CD4-positive, alpha-beta T cell treated with Interleukin-1 beta for 1 hour (primary cell): ENCODE measurements around the gene RNF4.
"Not testable (repeated sequence)": the region's sequence is repeated elsewhere in the genome, so short reads cannot be mapped to it uniquely, and the experiment has no call there.

ENCODE experiments used
- DNase-seq, 2 donors: peaks; one replicate each; pipeline ENCODE4 v3.0.0-alpha.2; 2020 to 2022

RNF4 gene

DNA sequence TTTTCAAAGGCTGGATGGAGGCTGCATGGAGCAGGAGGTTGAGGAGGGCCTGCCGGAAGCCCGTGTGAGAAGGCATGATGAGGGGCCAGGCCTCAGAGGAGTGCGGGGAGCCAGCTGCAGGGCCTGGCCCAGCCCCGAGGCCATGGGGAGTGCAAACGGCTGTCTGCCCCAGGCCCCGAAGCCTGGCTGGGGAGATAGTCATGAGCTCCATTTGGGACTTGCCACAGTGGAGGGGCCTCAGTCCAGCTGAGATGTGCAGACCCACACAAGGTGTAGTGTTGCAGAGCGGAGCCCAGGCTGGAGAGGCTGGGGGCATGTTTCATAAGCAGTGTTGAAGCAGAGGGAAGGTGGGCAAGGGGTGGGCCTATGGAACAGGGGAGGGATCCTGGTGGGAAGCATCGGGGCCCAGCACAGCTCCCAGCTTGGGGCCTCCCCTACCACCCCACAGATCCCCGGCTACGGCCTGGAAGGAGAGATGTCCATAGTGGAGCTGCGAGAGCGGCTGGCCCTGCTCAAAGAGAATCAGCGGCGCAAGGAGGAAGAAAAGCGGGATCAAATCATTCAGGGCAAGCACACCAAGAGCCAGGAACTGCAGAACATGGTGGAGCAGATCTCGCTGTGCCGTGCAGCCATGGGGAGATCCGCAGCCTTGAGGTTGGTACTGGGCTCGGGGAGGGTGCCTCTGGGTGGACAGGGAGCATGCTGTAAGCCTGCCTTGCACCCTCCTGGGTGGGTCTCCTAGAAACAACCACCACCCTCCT lies 9.1 kb upstream of the RNF4 start:
- DNase-seq: no peak

DNA sequence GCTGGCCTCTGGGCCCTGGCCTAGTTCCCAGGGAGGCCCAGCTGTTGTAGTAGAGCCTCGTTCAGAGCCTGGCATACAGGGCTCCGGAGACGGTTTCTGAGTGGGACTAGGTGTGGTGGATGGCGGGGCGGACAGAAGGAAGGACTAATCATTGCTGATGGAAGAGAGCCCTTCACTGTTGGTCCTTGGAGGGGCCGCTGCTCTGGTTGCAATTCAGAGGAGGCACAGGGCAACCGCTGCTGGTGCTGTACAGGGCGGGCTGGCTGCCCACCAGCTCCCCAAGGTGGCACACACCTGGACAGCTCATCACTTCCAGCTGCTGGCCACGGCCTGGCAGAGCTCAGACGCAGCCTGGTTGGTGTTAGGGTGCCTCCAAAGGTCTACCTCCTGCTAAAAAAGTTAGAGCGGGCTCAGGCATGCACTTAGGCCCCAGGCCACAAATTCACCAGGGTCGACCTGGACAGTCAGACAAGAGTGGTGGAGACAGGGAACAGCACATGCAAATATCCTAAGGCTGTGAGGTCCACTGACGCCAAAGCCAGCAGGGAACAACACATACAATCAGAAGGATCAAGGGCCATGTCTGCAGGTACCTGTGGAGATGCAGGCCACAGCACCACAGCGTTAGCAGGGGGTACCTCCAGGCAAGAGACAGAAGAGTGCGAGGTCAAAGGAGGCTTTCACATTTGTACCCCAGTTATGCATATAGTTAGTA lies 7.5 kb upstream of the RNF4 start:
- DNase-seq: no peak

DNA sequence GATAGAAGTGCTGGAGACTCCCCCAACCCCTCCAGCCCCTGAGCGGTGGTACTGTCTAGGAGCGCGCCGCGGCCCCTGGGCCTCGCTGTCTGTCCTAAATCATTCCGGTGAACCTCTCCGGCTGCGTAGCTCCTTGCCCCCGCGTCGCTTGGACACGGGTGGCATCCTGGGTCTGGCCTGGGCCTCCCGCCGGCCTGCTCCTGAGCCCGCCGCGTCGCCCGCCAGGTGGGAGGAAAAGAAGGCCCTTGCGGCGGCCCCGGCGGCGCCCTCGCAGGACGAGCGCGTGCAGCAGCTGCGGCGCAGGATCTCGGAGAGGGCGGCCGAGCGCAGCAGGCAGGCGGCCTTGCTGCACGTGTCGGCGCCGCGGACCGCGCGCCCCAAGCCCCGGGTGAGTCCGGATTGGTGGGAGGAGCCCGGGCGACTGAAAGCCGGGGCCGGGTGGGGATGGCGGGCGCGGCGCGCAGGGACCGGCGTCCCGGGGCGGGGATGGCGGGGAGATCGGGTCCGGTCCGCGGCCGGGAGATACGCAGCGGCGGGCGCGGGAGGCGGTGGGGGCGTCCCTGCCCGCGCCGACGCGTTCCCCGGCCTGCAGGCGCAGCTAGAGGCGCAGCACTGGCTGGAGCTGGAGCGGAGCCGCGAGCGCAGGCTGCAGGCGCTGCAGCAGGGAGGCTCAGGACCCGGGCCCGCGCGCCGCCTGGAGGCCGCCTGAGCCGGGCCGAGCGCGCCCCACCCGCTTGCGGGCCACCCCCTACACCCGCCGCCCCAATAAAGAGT lies 6.5 kb upstream of the RNF4 start:
- peak; percentile 69 to 73 for DNase-seq

DNA sequence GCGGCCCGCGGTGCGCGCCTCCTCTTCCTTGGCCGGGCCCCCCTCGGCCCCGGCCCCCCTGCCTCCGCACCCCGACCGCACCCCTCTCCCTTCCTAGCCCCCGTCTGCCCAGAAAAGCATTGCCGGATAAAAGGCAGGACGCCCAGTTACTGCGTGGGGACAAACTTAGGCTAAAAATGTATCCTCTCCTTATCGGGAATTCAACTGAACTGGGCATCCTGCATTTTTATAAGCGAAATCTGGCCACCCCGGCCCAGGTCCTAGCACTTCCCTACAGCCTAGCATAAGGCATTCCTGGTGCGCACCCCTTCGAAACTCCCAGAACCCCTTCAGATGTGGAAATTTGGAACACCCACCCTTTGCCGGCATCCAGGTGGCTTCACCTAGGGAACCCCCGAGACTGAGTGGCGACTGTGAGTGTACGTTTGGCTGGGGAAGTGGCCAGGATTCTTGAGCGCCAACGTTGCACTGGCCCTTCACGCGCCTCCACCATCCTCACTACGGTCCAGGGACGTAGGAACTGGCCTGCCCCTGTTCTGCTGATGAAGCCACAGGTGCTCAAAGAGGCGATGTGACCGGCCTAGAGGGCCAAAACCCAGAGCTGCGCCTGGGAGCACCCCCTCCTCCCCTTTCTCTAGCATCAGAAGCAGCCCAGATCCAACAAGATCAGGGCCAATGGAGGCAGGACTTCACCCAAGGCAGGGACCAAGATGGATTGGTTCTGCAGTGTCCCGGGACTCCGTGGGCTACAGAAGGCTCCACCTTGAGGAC lies 5.7 kb upstream of the RNF4 start:
- DNase-seq: no peak

DNA sequence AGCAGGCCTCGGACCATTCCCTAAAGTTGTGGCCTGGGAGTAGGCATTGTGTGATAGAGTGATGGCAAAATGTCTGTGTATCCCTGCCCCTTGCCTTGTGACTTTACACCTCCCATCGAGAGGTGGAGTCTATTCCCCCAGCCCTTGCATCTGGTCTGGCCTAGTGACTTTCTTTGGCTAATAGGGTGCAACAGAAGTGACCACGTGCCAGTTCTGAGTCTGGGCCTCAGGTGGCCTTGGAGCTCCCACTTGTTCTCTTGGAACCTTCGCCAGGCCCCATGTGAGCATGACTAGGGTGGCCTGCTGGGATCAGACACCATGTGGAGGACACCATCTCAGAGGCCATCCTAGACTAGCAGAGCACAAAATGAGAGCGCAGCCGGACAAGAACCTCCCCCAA lies 3.9 kb upstream of the RNF4 start:
- no peak for DNase-seq

DNA sequence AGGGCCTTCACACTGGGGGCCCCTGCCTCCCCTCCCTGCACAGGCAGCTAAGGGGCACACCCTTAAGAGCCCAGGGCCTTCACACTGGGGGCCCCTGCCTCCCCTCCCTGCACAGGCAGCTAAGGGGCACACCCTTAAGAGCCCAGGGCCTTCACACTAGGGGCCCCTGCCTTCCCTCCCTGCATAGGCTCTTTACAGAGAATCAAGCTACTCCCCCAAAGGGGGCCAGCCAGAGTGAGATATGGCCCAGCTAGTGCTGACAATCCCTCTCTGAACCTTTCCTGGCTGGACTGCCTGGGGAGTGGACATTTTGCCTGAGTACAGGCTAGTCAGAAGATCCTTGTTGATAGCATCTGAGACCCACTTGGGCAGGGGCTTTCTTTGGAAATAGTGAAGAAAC lies 3.4 kb upstream of the RNF4 start:
- not testable (repeated sequence) for DNase-seq

DNA sequence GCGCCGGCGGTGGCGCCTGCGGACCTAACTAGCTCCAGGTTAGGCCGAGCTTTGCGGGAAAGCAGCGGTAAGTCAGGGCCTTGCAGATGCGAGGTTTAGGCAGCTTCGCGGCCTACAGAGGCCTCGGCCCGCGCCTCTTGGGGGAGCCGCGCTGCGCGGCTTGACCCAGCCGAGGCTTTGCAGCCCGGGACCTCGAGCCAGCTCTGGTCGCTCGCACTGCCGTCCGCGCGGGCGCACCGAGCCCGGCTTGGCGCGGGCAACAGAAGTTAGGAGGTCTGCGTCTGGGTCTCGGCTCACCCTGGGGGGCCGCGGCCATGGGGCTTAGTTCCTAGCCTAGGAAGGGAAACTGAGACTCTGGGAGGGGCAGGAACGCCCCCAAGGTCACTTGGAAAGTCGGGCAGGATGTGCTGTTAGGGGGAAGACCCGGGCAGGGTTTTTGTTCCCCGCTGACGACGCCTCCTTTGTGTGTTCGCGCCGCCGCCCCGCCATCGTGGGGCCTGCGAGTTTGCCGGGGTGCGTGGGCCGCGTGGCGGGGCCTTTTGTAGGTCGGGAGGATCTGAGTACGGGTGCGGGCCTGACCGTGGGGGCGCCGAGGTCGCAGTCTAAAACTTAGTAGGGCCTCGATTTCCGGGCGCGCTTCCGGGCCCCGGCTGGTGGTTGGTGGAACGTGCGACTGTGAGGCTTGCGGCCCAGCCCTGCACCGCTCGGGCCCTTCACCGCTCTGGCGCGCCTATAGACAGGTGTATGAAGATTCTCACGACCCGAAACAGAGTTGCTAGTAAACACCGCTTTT lies 482 bp downstream of the RNF4 start:
- DNase-seq: peak; percentile 70 to 75

DNA sequence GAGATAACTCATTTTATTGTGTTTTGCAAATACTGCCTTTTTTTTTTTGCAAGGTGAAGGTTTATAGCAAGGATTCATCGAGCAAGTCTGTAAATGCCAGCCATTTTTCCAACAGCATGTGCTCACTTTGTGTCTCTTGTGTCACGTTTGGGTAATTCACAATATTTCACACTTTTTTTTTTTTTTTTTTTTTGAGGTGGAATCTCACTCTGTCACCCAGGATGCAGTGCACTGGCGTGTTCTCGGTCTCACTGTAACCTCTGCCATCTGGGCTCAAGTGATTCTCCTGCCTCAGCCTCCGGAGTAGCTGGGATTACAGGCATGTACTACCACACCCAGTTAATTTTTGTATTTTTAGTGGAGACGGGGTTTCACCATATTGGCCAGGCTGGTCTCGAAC lies 1.9 kb downstream of the RNF4 start:
- DNase-seq: no peak

DNA sequence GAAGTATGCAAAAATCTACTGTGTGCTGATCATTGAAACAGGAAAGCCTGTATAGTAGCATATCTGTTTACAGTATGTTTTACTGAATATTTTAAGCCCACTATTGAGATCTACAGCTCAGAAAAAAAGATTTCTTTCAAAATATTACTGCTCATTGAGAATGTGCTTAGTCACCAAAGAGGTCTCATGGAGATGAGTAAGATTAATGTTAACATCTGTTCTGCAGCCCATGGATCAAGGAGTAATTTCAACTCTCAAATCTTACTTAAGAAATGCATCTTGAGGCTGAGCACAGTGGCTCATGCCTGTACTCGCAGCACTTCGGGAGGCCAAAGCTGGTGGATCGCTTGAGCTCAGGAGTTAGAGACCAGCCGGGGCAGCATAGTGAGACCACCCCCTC lies 3.3 kb downstream of the RNF4 start:
- DNase-seq: no peak

DNA sequence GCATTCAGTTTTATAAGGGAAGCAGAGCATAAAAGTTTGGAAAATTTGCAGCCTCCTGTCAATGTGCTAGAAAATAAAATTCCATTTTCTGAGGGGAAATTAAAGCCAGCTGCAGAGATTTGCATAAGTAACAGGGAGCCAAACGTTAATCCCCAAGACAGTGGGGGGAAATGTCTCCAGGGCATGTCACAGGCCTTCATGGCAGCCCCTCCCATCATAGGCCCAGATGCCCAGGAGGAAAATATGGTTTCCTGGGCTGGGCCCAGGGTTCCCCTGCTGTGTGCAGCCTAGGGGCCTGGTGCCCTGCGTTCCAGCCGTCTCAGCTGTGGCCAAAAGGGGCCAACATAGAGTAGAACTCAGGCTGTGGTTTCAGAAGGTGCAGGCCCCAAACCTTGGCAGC lies 9.3 kb downstream of the RNF4 start:
- DNase-seq: no peak

DNA sequence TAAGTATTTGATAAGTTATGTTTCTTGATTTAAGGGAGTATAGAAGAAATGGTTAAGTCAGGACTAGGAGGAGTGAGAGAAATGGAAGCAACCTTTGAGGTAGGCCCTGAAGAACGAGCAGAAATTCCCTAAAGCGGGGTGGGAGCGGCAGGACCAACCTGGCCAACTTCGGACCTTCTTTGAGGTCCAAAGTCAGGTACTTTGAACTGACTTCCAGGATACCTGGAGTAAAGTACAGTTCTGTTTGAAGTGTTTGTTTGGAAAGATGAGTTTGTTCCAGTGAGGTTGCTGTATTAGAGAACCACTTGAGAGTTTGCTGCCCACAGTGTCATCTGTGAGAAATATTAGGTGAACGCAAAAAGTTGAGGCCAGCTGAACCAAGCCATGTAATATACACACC lies 11.7 kb downstream of the RNF4 start:
- no peak for DNase-seq

DNA sequence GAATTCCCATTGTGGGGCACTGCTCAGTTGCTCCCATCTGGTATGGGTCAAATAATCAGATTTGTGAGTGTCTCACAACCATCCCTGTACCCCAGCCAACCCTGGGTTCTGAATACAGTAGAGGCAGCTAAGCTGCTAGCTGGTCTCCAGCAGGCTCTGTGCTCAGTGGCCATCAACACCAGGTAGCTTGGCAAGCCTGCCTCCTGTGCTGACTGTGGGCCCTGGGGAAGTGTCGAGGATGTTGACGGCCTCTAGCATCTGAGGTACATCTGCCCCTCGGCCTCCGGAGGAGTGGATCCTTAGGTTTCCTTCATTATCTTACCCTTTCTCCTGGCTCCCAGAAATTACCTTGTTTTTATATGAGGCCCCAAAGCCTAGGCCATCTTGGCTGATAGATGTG lies 13.3 kb downstream of the RNF4 start:
- DNase-seq: no peak

DNA sequence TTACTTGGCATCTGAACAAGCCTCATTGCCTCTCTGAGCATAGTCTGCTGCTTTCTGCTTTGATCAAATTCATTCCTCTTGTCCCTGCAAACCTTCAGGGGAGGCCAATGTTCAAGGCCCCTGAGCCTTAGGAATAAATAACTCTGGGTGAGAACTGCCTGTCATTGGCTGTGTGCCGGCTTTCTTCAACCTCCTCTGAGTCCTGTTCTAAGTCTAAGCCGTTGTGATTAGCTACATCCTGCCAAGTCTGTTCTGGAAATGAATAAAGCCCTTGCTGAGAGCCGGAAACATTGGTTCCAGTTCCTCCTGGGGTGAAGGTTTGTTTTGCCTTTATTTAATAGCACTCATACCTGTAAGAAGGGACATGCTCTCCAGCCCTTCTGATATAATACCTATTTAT lies 13.8 kb downstream of the RNF4 start:
- no peak for DNase-seq

DNA sequence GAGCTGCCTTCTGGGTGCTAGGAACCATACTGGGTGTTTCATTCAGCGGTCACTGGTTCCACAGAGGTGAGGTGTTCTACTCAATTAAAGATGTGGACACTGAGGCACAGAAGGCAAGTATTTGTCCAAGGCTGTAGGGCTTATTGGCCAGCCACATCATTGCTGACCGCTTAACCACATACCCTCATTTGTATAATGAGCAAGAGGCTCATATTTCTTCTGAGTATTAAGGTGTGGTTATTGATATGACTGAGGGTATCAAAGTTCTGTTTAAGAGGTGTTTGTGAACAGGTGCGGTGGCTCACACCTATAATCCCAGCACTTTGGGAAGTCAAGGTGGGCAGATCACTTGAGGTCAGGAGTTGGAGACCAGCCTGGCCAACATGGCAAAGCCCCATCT lies 14.3 kb downstream of the RNF4 start:
- DNase-seq: no peak

DNA sequence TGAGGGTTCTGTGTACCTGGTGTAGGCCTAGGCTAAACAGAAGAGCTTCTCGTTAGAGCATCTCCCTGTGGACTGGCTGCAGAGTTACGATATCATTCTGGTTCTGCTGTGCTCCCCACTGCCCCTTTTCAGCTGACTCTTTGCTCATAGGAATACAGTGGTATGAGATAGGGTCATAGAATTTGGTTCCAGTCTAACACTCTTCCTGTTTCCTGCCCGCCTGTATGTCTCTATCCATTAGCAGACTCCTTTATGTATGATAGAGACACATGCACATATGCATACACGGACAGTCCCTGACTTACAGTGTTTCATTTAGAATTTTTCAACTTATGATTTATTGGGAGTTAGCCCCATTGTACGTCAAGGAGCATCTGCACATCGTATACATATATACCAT lies 15.3 kb downstream of the RNF4 start:
- DNase-seq: no peak

DNA sequence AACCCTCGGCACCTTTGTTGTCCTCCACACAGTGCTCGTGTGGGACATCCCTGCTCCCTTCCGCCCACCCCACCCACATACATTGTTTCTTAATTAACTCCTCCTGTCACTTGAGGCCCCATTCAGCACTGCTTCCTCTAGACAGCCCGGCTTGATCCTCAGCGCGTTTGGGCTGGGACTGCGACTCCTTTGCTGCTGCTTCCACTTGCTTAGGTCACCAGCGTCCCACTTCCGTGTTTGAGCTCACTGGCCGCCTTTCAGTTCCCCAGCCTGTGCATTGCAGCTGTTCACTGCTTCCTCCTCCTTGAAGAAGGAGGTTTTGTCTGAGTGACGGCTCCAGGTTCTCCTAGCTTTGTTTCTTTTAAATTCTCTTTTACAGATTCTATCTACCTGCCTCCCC lies 16.1 kb downstream of the RNF4 start:
- peak; percentile 68 to 81 for DNase-seq

DNA sequence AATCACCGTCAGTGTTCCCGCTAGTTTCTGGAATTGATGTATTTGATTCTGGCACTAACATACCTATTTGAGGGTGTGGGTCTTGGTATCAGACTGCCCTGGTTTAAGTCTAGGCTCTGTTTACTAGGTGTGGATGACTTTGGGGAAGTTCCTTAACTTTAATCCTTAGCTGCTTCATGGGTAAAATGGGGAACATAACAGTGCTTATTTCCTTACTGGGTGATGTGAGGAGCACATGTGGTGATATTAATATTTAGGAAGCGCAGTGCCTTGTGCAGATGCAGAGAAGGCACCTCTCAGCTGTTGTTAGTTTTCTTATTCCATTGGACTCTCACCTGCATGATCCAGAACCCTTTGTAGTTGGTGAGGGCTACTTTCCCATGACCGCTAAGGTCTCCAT lies 17.1 kb downstream of the RNF4 start:
- no peak for DNase-seq

DNA sequence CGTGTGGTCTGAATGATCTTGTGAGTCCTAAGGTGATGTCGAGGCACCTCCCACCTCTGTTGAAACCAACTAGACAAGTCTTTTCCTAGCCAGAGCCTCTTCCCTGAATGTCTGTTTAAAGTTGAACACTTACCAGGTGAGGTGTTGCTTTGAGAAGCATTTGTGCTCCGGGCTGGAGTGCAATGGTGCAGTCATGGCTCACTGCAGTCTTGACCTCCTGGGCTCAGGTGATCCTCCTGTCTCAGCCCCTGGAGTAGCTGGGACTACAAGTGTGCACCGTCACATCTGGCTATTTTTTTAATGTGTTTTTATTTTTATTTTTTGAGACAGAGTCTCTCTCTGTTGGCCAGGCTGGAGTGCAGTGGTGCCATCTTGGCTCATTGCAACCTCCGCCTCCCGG lies 18.1 kb downstream of the RNF4 start:
- DNase-seq: no peak

DNA sequence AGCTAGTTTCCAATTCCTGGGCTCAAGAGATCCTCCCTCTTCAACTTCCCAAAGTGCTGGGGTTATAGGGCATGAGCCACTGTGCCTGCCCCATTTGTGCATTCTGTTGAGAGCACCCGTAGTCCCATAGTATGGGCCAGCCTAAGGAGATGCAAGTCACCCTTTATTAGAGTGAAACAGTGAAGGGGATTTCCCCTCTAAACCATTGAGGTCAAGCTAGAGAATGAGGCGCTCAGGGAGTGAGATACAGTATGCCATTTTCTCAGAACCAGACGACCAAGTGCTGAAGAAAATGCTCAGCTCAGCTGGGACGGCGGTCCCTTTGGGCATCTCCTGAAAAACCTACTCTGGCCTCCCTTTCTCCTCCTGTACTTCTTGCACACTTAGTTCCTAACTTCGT lies 18.7 kb downstream of the RNF4 start:
- no peak for DNase-seq

DNA sequence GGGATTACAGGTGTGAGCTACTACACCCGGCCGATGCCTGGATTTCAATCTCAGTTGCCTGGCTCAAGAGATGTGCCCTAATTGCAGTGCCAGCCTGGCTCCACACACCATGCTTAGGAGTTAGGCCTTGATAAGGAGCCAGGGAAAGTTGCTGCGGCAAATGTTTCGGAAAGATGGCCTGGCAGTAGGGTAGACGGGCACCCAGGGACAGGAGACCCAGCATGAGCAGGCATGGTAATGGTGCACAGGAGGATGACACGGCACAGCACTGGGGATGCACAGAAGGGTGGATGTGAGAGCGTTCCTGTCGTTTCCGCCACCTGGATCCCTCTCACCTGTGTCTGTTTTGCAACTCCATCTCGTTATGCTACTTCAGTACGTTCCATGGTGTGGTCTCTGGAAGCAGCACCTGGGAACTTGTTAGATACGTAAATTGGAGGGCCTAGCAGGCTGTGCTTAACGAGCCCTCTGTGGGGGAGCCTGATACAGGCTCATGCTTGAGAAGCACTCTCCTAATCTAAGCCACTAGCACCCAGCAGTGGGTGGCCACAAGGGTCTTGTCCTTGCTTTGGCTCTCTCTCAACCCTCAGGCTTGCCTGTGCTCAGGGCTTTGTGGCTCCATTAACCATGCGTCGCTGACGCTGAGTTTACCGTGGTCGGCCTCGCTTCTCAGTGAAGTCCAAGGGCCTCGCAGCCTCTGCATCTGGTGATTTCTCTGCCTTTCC lies 20.3 kb downstream of the RNF4 start:
- DNase-seq: no peak

DNA sequence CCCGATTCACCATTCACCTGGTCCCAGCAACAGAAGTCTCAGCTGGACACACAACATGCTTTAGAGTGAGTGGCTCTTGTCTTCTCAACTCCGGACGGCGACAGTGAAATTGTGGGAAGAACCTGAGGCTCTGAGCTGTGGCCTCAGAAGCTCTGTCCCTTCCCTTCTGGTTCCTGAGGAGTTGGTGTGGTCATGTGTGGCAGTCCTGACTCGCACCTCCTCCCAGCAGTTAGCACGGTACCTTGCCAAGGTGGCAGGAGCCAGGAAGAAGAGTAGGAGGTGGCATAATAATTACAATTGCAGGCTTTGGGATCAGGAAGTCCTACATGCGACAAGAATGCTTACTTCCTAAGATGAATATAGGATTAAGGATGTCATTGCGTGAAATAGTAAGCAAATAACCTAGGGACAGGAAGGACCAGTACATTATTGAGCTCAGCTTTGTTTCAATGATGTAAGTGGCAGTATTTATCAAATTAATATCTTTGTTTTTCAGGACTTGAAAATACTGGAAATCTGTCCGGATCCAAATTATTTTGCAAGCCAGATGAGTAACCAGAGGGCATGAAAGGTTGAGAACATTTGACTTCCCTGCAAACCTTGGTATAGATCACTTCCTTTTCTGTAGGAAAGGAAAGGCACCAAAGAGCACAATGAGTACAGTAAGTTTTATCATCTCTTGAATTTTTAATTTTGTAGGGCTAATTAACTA lies 21.1 kb downstream of the RNF4 start:
- DNase-seq: no peak
